Kidney (tissue), 14 donors: ENCODE results near the gene RAP1A. TPM values are rescaled to one million over a fixed set of nuclear protein-coding genes. Genes with fewer than 3 reads are reported as not detected.

Experiments
- DNase-seq, 5 donors: peaks; one replicate each; pipeline ENCODE4 v3.0.0-alpha.2; 2013 to 2020
- FAIRE-seq: peaks from 2 replicates; lab custom pipeline; 2012; peaks lifted over from hg19 to GRCh38; lab: Jason Lieb, UNC
- H3K27ac ChIP-seq, 2 donors: one replicate each; pipeline ENCODE4 v1.7.0; 2013; ENCODE audit warnings: low read depth in 2 of 2, low read length in 2 of 2, inconsistent platforms in 1 of 2
- H3K27me3 ChIP-seq: one replicate; pipeline ENCODE4 v1.7.1; 2013; ENCODE audit warnings: low read length, inconsistent platforms; ENCODE audit not compliant: control insufficient read depth, insufficient read depth
- H3K36me3 ChIP-seq, 3 donors: one replicate each; pipeline versions ENCODE4 v1.7.0 to v1.7.1; 2013; ENCODE audit warnings: low read length in 3 of 3, control low read depth in 1 of 3, inconsistent platforms in 1 of 3; ENCODE audit not compliant: insufficient read depth in 3 of 3, control insufficient read depth in 2 of 3
- H3K4me1 ChIP-seq, 3 donors: one replicate each; pipeline versions ENCODE4 v1.7.0 to v1.7.1; 2013; ENCODE audit warnings: low read length in 3 of 3, inconsistent platforms in 1 of 3, low read depth in 1 of 3; ENCODE audit not compliant: control insufficient read depth in 2 of 3, insufficient read depth in 2 of 3
- H3K4me3 ChIP-seq, 3 donors: one replicate each; pipeline versions ENCODE4 v1.7.0 to v1.8.1; 2013; ENCODE audit warnings: low read length in 3 of 3, control low read depth in 1 of 3, inconsistent platforms in 1 of 3
- H3K9ac ChIP-seq, 3 donors: one replicate each; pipeline versions ENCODE4 v1.7.0 to v1.7.1; 2013; ENCODE audit warnings: low read length in 3 of 3, control low read depth in 1 of 3, inconsistent platforms in 1 of 3
- H3K9me3 ChIP-seq, 3 donors: one replicate each; pipeline versions ENCODE4 v1.7.0 to v1.7.1; 2013; ENCODE audit warnings: low read length in 3 of 3, control low read depth in 1 of 3, inconsistent platforms in 1 of 3; ENCODE audit not compliant: control insufficient read depth in 2 of 3, insufficient read depth in 1 of 3
- intact Hi-C: fragments of 100-400 bp; cut with DNase I; formaldehyde crosslinking; loops from one replicate; pipeline ENCODE4 v1.11.1; 2022
- polyA plus RNA-seq: library from polyadenylated mRNA; stranded (reverse); fragments of 350-450 nt; fragmentation: Illumina TruSeq; extraction: RNeasy Lipid Tissue Mini Kit (QIAGEN cat#74804); gene quantifications from one replicate; pipeline ENCODE4 v1.2.3, GENCODE V29; 2014; ENCODE audit warnings: low read depth, low replicate concordance; ENCODE audit not compliant: insufficient read depth
- total RNA-seq: library from RNA; stranded (reverse); fragmentation: NEBNext Ultra II Directional; extraction: Animal tissue kit (Norgen Biotek cat#: 25700); gene quantifications from one replicate; pipeline ENCODE4 v1.2.1, GENCODE V29; 2021
- TF ChIP-seq, protein P1 (sequence below): IDR thresholded peaks from 3 replicates; pipeline ENCODE4 v1.5.1; 2012; ENCODE audit warnings: mild to moderate bottlenecking, moderate library complexity, borderline replicate concordance; ENCODE audit not compliant: insufficient read depth; ENCODE audit errors: extremely low read depth
- donor health status: control.
- donor health status: control.
- donor health status: control.
- donor health status: control.
- donor health status: control.
- donor health status: DM: yes; HTN: yes; CAD: no.
- donor health status: Normal renal cell carcinoma (clear cell type).

Gene RAP1A
- total and polyA plus RNA-seq, 2 donors from 2014 or later = 55.8 to 91.3 TPM

- DNase-seq = no peak
- Histone ChIP-seq H3K27ac (no peak overlapping the region), H3K4me1 (peaks cover 0 to 13% (median 11%) of the 10 kb centered on the region in 3 donors), H3K9ac (no peak overlapping the region), H3K9me3 (no peaks in the 10 kb centered on the region), H3K27me3 (no peaks in the 10 kb centered on the region), H3K36me3 (no peaks in the 10 kb centered on the region), H3K4me3 (no peak overlapping the region)
- intact Hi-C loops = no loop called here
- no peak for FAIRE-seq
- TF ChIP-seq, protein P1, sequence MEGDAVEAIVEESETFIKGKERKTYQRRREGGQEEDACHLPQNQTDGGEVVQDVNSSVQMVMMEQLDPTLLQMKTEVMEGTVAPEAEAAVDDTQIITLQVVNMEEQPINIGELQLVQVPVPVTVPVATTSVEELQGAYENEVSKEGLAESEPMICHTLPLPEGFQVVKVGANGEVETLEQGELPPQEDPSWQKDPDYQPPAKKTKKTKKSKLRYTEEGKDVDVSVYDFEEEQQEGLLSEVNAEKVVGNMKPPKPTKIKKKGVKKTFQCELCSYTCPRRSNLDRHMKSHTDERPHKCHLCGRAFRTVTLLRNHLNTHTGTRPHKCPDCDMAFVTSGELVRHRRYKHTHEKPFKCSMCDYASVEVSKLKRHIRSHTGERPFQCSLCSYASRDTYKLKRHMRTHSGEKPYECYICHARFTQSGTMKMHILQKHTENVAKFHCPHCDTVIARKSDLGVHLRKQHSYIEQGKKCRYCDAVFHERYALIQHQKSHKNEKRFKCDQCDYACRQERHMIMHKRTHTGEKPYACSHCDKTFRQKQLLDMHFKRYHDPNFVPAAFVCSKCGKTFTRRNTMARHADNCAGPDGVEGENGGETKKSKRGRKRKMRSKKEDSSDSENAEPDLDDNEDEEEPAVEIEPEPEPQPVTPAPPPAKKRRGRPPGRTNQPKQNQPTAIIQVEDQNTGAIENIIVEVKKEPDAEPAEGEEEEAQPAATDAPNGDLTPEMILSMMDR = no peak
These were observed 4.8 kb downstream of the RAP1A start for GRCh38 chr1:111624382-111624781.

GRCh38 chr1:111625276-111625675 is 5.7 kb downstream of the RAP1A start:
- intact Hi-C loops = no loop called here
- no peak overlapping the region for H3K27ac ChIP-seq

GRCh38 chr1:111628153-111628552 is 8.6 kb downstream of the RAP1A start:
- H3K9me3 ChIP-seq = no peaks in the 10 kb centered on the region
- no peak for DNase-seq
- no peak overlapping the region for H3K4me3 ChIP-seq
- no peaks in the 10 kb centered on the region for H3K36me3 ChIP-seq
- no peak overlapping the region for H3K9ac ChIP-seq
- no peak for FAIRE-seq
- H3K27ac ChIP-seq = no peak overlapping the region
- intact Hi-C loops = no loop called here
- H3K4me1 ChIP-seq = peaks cover 0 to 7% (median 4%) of the 10 kb centered on the region in 3 donors
- TF ChIP-seq, protein P1 = no peak
- no peaks in the 10 kb centered on the region for H3K27me3 ChIP-seq

More at GRCh38 chr1:111625276-111625675, 5.7 kb downstream of the RAP1A start:
- TF ChIP-seq, protein P1 = no peak
- DNase-seq = no peak
- peaks cover 0 to 13% (median 11%) of the 10 kb centered on the region in 3 donors for H3K4me1 ChIP-seq
- no peak for FAIRE-seq
- H3K9ac ChIP-seq = no peak overlapping the region
- H3K36me3 ChIP-seq = no peaks in the 10 kb centered on the region
- H3K27me3 ChIP-seq = no peaks in the 10 kb centered on the region
- no peak overlapping the region for H3K4me3 ChIP-seq
- H3K9me3 ChIP-seq = no peaks in the 10 kb centered on the region
